ENCODE results near the gene CMTM2.
"Not testable (repeated sequence)": the region's sequence is repeated elsewhere in the genome, so short reads cannot be mapped to it uniquely, and the experiment has no call there.

DNA sequence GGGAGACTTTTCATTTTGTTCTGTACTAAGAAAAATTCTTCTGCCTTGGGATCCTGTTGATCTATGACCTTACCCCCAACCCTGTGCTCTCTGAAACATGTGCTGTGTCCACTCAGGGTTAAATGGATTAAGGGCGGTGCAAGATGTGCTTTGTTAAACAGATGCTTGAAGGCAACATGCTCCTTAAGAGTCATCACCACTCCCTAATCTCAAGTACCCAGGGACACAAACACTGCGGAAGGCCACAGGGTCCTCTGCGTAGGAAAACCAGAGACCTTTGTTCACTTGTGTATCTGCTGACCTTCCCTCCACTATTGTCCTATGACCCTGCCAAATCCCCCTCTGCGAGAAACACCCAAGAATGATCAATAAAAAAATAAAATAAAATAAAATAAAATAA, 52.3 kb downstream of the CMTM2 start:
- not testable (repeated sequence) for TF ChIP-seq POLR2A (IDR thresholded peaks at IDR 0.05; ENCODE audit: low read depth, low read length); MXI1 (IDR thresholded peaks at IDR 0.05; ENCODE audit: borderline replicate concordance, low read depth, low read length); RAD21 (IDR thresholded peaks at IDR 0.05; ENCODE audit: low read length); SMC3 (IDR thresholded peaks at IDR 0.05; ENCODE audit: low read depth, low read length); FOS (IDR thresholded peaks at IDR 0.05; ENCODE audit: low read depth, low read length); MAZ (IDR thresholded peaks at IDR 0.05; ENCODE audit: borderline replicate concordance, low read depth, low read length)
- TF ChIP-seq, protein P1, sequence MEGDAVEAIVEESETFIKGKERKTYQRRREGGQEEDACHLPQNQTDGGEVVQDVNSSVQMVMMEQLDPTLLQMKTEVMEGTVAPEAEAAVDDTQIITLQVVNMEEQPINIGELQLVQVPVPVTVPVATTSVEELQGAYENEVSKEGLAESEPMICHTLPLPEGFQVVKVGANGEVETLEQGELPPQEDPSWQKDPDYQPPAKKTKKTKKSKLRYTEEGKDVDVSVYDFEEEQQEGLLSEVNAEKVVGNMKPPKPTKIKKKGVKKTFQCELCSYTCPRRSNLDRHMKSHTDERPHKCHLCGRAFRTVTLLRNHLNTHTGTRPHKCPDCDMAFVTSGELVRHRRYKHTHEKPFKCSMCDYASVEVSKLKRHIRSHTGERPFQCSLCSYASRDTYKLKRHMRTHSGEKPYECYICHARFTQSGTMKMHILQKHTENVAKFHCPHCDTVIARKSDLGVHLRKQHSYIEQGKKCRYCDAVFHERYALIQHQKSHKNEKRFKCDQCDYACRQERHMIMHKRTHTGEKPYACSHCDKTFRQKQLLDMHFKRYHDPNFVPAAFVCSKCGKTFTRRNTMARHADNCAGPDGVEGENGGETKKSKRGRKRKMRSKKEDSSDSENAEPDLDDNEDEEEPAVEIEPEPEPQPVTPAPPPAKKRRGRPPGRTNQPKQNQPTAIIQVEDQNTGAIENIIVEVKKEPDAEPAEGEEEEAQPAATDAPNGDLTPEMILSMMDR (conservative IDR thresholded peaks at IDR 0.05; ENCODE audit: low read depth, low read length) = not testable (repeated sequence)
- TF ChIP-seq, protein P2, sequence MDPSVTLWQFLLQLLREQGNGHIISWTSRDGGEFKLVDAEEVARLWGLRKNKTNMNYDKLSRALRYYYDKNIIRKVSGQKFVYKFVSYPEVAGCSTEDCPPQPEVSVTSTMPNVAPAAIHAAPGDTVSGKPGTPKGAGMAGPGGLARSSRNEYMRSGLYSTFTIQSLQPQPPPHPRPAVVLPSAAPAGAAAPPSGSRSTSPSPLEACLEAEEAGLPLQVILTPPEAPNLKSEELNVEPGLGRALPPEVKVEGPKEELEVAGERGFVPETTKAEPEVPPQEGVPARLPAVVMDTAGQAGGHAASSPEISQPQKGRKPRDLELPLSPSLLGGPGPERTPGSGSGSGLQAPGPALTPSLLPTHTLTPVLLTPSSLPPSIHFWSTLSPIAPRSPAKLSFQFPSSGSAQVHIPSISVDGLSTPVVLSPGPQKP (IDR thresholded peaks at IDR 0.05; ENCODE audit: borderline replicate concordance, low read depth, low read length) = not testable (repeated sequence)
